SKM-1 (cell line): Measurements from ENCODE around the gene NASP.

Experiments
- DNase-seq: peaks from one replicate; lab custom pipeline; 2025; ENCODE audit not compliant: unreplicated experiment; lab: John Stamatoyannopoulos, UW

The NASP gene

DNA sequence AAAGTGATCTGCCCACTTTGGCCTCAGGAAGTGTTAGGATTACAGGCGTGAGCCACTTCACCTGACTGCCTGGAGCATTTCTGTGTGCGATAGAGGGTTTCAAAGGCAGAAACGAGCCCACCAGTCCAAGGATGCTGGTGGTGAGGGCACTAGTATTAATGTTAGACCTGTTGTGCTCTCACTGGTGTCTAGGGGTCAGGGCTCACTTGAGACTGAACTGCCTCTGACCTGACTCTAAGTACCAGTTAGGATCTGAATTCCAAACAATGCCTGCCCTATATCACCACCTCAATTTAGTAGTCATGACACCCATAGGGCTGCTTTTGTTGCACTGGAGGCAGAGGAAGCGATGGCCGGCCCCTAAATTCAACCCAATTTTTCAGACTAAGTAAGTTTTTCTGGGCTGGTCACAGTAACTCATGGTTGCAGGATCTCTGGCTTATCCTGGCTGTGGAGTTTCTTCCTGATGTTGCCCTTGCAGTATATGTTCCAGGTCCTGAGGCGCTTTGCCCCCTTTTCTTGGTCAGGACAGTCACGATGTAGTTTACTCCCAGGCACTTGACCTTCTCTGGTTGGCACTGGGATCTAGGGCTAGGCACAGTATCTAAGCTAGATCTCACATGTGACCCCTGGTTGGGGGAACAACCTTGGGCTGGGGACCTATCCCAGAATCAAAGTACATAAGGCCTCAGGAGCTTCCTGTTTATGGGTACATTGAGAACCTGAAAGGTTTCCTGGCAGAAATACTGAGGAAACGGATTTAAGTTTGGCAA, 35.5 kb downstream of the NASP start:
- no peak for DNase-seq

DNA sequence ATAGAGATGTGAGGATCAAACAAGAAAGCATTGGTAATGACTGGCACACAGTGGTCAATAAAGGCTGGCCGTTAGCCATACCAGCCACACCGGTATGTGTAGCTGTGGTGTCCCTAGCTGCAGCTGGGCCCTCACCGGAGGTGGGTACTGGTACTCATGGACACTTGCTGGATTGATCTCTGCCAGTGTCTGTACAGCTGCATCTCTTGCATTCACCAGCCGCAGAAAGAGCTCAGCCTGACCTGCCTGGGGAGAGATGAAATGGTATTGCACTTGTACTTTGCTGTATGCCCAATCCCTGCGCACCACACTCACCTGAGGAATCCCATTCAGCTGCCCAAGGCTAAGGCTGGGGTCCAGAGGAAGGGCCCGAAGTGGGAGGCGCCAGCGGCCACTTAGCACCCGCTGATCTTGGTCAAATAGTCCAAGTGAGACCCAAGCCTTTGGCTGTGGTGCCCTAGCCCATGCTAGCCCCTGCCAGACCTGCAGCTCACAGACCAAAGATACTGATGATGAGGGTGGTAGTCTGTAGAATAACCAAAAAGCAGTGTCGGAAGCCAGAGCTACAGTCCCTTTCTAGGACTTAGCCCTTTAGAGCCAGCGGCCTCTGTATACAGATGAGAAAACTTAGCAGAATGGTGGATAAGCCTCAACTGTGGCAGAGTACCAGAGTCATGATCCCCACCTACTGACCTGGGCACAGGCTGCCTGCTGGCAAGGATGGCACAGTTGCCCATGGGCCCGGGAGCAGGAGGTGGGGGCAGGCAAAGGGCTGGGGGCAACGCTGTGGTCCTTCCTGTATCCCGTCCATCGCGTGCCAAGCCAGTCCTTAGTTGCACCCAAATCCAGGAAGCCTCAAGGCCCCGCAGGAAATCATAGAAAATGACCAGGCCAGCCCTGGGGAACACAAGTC, 37.0 kb downstream of the NASP start:
- DNase-seq = no peak

DNA sequence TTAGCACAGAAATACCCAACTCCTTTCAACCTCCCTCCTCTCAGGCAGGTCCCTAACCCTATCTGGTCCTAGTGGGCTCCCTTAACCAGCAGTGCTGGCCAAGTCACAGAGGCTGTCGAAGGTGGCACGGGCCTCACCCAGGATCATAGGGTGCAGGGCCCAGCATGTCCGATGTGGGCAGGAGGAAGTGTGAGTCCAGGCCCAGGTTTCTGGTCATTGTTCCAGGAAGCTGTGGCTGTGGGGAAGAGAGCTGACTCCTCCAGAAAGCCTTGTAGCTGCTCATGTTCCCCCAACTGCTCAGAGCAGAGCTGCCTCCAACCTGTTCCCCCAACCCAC, 37.6 kb downstream of the NASP start:
- no peak for DNase-seq

DNA sequence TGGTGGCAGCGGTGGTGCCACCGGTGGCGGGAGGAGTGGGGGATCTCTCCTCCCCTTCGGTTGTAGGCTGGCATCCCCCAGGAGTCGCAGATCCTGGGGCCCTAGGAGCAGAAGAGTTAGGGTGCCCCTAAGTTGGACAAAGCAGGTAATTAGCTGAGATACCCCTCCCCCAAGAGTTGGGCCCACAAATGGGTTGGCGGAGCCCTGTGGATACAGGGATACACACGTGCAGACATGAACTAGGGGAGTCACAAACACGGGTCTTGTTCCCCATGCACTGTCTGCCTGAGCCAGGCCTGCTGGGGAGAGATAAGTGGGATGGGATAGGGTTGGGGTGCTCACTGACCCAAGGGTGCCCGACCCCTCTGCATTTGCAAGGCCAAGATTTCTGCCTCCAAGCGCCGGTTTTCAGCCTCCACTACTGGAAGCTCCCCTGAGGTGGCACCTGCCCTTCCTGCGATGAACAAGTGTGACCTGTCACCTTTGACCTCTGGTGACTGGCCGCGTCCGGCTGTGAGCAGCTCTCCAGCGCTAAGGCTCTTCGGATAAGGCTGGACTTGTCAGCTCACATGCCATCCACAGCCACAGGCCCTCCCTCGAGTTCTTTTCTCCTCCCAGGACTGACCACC, 38.2 kb downstream of the NASP start:
- DNase-seq = no peak

DNA sequence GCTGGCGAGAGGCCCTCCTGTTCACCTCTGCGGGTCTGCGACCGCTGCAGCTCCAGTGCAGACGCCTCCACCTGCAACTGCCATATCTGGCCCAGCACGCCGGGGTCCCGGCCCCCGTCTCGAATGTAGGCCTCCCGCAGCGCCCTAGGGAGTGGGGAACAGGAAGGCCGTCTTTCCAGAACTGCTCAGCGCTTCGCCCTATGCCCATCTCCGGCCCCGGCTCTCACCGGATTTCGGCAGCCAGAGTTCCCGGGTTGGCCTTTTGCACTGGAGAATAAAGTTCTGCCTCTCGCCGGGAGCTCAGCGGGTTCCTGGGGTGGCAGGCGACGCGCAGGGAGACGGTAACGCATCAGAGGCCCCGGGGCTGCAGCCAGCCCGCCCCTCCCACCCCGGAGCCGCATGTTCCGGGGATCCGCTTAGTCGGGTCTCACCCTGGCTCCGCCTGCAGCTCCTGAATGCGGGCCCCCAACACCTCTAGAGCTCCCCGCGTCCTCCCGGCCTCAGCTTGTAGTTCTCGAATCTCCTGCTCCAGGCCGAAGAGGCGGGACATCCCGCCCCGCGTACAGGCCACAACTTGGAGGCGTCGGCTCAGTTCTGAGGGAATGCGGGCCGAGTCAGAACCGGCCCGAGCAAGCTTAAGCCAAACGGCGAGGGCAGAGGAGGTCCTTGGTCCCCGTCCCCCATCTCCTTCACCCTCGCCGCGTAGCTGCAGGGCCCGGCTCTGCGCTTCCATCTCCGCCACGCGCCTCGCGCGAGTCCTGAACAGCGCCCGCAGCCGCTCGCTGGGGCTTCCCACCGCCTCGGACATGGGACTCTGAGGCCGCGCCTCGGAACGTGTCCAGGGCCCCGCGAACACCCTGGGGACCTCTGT, 38.9 kb downstream of the NASP start:
- DNase-seq = no peak

DNA sequence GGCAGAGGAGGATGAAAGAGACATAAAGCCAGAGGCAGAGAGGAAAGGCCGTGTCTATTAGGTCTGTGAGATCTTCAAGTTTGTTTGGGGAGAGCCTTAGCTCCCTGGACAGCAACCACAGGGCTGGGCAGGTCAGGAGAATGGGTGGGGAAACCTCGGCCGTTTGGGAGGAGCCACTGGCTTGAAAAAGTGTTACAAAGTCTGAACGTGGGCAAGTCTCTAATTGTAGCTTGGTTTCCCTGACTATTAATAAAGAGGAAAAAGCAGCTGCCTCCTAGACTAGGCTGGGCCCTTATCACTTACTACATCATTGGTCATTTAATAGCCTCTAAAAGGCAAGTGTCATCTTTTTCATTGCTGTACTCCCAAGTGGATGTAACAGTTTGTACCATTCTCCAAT, 40.1 kb downstream of the NASP start, which contains the start of gene CCDC17:
TSS of gene CCDC17 (minus strand) at position 83 of the 400 bp plus-strand sequence. CDS start 145 bp downstream, outside the sequence.
- DNase-seq = no peak

DNA sequence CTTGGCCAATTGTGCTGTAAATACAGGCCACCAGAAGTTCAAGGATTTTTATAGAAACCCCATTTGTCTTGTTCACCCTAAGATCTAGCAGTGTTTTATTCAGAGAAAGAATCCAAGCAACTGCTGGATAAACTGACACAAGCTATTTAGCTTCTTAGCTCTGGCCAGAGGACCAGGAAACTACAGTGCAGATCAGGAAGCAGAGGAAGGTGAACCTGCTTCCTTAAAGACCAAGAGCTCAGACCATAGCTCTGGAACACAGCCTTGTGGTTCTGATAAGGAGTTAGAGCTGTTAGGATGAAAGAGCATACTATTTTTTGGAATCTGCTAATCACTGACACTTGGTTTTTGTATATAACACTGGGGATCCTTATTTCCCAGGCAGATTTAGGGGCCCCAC, 45.2 kb downstream of the NASP start:
- DNase-seq = no peak

DNA sequence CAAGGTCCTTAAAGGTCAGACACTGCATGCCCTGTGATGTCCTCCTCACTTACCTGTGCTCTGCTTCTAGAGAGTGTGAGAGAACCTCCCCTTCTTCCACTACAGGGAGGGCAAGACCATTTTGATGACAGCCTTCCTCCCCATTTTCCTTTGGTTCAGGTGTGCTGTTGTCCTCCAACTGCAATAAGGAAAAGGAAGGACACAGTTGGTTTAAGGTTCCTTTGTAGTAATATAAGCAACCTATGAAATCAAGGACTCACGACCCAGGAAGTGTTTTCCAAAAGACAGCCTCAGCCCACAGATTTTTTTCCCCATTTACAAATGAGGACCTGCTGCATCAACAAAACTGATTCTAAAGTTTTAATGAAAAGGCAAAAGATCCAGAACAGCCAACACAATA, 46.6 kb downstream of the NASP start:
- no peak for DNase-seq

DNA sequence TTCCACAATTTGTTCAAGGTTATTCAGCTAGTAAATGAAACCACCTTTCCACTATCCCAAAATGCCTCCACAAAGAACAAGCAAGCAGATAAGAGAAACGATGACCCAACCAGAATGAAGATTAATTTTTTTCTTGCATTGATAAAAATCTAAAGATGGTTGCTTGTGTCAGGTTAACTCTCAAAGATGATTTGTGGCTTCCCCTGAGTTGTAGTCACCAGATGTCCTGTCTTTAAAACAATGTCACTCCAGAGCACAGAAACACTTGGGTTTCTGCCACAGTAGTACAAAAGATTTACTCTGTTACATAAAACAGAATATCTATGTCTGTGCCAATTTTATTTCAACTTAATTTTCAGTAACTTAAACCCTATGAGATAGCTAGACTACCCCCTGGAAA, 51.4 kb downstream of the NASP start:
- DNase-seq = no peak

DNA sequence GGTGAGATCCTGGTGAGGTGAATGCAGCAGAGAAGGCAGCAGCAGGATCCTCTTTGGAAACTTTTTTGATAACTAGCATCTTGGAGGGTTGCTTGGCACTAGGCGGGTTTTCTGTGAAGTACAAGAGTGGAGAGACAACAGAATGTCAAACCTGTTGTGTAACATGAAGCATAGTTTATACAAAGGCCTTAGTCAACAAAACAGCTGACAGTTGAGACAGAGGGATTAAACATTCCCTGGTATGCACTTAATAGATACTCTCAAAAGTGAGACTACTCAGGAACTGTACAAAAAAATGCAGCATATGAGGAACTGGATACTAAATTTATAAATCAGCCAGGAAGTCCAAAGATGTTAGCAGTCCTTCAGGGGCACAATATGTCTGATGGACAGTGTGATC, 56.5 kb downstream of the NASP start:
- no peak for DNase-seq

DNA sequence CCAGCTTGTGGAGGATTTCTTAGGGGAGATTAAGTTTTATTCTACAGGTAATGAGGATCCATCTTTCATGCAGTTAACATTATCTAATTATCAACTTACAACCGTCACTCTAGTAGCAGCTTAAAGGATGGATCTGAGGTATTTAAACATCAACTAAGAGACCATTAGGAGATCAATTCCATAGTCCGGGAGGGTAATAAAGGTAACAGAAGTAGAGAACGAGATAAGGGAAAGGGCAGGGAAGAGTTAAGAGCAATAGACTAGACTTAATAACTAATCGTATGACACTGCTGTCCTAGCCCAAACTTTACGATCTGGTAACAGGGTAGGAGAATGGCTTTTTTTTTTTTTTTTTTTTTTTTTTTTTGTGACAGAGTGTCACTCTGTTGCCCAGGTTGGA, 59.5 kb downstream of the NASP start:
- DNase-seq = no peak

DNA sequence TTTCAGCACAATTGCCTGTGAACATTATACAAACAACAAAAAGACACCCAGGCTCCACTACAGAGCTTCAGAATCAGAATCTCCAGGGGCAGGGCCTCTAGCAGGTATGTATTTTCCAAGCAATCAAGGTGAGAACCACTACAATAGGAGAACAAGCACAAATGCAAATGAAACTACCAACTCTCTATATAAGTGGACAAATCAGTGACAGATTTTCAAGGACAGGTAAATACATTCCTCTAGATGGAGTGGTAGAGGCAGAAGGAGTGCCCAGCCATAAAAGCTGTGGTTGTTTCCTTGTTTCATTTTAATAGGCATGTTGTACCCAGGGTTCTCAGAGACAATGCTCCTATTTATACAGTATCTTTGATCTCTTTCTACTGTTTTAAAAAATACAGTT, 60.1 kb downstream of the NASP start:
- DNase-seq = no peak

DNA sequence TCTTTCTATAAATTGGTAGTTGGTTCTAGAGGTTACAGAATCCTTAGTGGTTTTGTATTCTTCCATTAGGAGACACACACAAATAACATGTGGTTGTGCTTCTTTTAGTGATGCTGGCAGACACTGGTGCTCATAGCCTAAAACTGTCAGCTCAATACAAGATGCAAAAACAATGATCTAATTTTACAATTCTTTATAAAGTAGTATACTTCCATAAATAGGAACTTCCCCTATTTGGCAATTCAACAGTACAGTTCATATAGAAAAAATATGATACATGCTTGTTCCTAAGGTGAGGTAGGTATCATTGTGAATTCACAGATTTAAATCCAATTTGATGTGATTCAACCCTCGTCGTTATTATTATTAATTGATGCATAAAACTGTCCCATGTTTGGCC, 60.8 kb downstream of the NASP start:
- DNase-seq = no peak

DNA sequence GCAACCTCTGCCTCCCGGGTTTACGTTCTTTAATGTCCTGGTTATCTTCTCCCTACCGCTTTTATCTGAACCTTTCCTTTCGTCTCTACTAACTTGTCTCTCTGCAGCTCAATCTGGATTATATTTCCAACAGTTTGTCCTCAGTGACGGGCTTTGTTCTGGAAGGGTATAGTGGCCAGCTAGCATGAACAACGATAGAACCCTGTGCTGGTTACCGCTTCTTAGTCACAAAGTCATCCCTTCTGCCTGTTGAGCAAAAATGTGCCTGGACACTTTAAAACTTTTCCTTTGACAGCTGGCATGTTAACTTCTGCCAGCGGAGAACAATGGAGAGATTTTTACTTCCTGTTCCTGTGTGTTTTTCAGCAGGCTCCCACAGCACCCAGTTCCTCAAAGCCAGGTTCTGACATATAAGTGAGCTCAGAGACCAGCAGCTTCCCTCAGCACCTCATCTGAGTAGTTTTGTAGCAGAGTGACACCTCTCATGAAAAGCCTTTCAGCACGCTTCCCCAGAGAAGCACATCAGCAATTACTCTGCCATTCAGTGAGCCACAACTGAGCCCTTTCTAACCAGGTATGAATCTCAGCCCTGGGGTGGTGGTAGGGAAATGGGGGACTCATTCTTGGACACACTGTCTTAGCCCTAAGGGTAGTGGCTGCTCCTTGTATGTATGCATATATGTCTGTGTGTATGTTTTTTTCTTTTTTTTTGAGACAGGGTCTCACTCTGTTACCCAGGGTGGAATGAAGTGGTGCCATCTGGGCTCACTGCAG, 63.6 kb downstream of the NASP start:
- DNase-seq = no peak

DNA sequence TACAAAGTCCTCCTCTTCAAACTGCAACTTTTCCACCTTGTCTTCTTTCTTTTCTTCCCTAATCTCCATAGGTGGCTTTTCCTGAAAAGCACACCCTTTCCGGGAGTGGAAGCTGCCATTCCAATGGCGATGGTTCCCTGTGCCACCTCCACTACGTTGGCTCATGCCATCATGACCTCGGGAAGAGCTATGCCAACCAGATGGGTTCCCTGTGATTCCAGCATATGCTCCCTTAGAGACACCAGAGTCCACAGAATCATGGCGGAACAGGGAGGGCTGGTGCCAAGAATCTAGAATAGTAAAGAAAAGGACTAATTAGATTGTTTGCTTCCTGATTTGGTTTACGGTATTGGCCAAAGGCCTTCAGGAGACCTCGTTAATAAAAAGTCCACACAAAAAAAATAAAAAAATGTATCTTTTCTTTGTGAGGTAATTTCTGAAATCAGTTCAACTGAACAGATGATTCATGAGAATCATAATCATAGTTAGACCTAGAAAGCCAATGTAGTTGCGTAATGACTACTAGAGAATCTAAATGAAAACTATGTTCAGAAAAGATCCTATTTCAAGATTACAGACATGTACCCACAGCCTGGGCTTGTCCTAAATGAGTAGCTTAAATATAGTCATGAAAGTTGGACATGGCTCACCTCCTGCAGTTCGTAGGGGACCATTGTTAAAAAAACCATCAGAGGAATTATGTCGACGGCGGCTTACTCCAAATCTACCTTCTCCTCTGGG, 70.9 kb downstream of the NASP start:
- DNase-seq = no peak

DNA sequence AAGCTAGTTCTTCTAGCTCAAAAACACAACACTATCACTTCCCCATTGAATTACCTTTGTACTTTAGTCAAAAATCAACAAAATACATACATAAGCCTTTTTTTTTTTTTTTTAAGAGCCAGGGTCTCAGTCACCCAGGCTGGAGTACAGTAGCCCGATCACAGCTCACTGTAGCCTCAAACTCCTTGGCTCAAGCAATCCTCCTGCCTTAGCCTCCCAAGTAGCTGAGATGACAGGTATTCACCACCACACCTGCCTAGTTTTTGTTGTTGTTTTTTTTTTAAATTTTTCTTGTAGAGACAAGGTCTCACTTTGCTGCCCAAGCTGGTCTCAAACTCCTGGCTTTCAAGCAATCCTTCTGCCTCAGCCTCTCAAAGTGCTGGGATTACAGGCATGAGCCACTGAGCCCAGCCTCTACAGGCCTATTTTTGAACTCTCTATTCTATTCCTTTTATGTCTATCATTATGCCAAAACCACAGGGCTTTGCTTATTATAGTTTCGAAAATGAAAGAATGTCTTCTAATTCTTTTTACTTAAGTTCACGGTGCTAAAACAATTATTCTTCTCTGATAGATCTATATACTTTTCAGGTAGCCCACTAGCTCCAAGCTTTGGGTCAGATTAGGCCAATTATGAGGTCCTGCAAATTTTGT, 72.9 kb downstream of the NASP start:
- no peak for DNase-seq

DNA sequence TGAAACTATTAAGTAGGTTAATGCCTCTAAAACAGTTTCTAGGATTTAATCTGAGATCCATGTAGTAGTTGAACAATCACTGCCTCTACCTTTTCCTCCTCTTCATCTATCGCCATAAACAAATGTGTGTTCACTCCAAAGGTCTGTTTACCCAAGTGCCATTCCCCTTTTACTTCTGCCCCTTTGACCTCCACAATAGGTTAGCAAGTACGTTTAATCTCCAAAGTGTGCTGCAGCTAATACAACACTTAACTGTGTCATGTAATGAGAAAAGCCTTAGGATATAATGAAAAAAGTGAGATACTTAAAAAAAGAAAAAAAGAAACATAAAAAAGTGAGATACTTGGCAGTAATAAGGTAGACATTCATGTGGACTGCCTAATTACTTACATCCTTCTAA, 74.3 kb downstream of the NASP start:
- DNase-seq = no peak

DNA sequence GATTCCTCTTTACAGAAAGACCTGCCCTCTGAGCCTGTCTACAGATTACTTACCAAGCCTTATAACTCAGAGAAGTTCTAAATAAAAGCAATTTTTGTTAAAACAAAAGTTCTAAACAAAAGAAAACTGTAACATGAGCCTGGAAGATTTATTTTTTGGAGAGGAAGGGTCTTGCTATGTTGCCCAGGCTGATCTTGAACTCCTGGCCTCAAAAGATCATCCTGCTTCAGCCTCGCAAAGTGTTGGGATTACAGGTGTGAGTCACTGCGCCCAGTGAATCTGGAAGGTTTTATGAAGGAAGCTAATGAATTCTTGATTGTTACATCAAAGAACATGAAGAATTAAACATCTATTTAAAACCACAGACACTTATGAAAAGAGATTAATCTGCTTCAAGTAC, 75.4 kb downstream of the NASP start:
- no peak for DNase-seq

DNA sequence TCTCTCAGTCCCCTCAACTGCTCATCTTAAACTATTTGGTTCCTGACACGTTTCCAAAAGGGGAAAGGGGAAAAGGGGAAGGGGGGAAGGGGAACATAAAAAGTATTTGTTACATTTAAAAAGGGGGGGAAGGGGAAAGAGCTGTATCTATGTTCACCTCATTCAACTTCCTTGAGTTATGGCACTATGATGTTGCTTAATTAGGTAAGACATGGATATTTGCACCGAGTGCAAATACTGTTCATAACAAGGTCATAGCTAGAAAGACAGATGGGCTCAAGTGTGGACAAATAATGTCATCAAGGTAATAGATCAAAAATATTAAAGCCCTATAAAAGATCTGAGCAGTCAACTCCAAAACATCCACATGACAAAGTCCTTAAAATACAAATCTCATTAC, 76.5 kb downstream of the NASP start:
- DNase-seq = no peak
